HepG2 (cell line): ENCODE results near the gene DNMT3B. TPM values are rescaled to one million over a fixed set of nuclear protein-coding genes. Genes with fewer than 3 reads are reported as not detected.

Experiments used
- AGO1 ChIP-seq: fragments of 200-400 bp; formaldehyde crosslinking; IDR thresholded peaks from 2 replicates; pipeline ENCODE4 v1.6.1; 2017; ENCODE audit warnings: mild to moderate bottlenecking, low read depth, low read length, moderate library complexity; ENCODE audit not compliant: poor library complexity, severe bottlenecking
- ARID4A ChIP-seq: sonication (generic); formaldehyde crosslinking; IDR thresholded peaks from 2 replicates; pipeline ENCODE4 v1.5.0; 2020; ENCODE audit warnings: mild to moderate bottlenecking, missing genetic modification reagents, borderline replicate concordance
- ETS1 ChIP-seq: sonication (generic); formaldehyde crosslinking; IDR thresholded peaks from 2 replicates; pipeline ENCODE4 v1.4.0; 2020; ENCODE audit warnings: missing genetic modification reagents
- FOXA3 ChIP-seq: IDR thresholded peaks from 2 replicates; pipeline ENCODE4 v1.6.1; 2016; ENCODE audit warnings: missing genetic modification reagents, missing compliant biosample characterization
- FOXC1 ChIP-seq: sonication (generic); formaldehyde crosslinking; IDR thresholded peaks from 2 replicates; pipeline ENCODE4 v1.8.0; 2022; ENCODE audit warnings: mild to moderate bottlenecking, missing genetic modification reagents, borderline replicate concordance
- HMGA1 ChIP-seq: sonication (generic); formaldehyde crosslinking; conservative IDR thresholded peaks from 2 replicates; pipeline ENCODE4 v1.4.0; 2020; ENCODE audit warnings: missing genetic modification reagents
- IRX3 ChIP-seq: sonication (generic); formaldehyde crosslinking; IDR thresholded peaks from 2 replicates; pipeline ENCODE4 v1.8.1; 2023; ENCODE audit warnings: mild to moderate bottlenecking, low read depth, missing genetic modification reagents, borderline replicate concordance
- MAF1 ChIP-seq: sonication (generic); formaldehyde crosslinking; IDR thresholded peaks from 2 replicates; pipeline ENCODE4 v1.5.0; 2020; ENCODE audit warnings: missing genetic modification reagents, borderline replicate concordance
- MED1 ChIP-seq: sonication (generic); formaldehyde crosslinking; IDR thresholded peaks from 2 replicates; pipeline ENCODE4 v1.4.0; 2020; ENCODE audit warnings: missing genetic modification reagents
- MTERF4 ChIP-seq: sonication (generic); formaldehyde crosslinking; IDR thresholded peaks from 2 replicates; pipeline ENCODE4 v1.8.0; 2023; ENCODE audit warnings: mild to moderate bottlenecking, missing genetic modification reagents
- MZF1 ChIP-seq: sonication (generic); formaldehyde crosslinking; IDR thresholded peaks from 2 replicates; pipeline ENCODE4 v1.8.1; 2023; ENCODE audit warnings: mild to moderate bottlenecking, missing genetic modification reagents, borderline replicate concordance
- NCOA2 ChIP-seq: sonication (generic); formaldehyde crosslinking; IDR thresholded peaks from 2 replicates; pipeline ENCODE4 v1.8.0; 2022; ENCODE audit warnings: inconsistent platforms
- NFRKB ChIP-seq: fragments of 450-650 bp; IDR thresholded peaks from 2 replicates; pipeline ENCODE4 v1.6.1; 2017
- PAX8 ChIP-seq: sonication (generic); formaldehyde crosslinking; IDR thresholded peaks from 2 replicates; pipeline ENCODE4 v1.8.0; 2022; ENCODE audit warnings: mild to moderate bottlenecking, missing genetic modification reagents, borderline replicate concordance
- SNAPC5 ChIP-seq: sonication (generic); formaldehyde crosslinking; IDR thresholded peaks from 2 replicates; pipeline ENCODE4 v1.8.1; 2023; ENCODE audit warnings: mild to moderate bottlenecking, missing genetic modification reagents, borderline replicate concordance
- THYN1 ChIP-seq: sonication (generic); formaldehyde crosslinking; IDR thresholded peaks from 2 replicates; pipeline ENCODE4 v1.8.1; 2023; ENCODE audit warnings: low read depth, mild to moderate bottlenecking, moderate library complexity, missing genetic modification reagents, borderline replicate concordance
- ZNF598 ChIP-seq: sonication (generic); formaldehyde crosslinking; IDR thresholded peaks from 2 replicates; pipeline ENCODE4 v1.5.1; 2020; ENCODE audit warnings: mild to moderate bottlenecking, missing genetic modification reagents, borderline replicate concordance
- ZNF619 ChIP-seq: sonication (generic); formaldehyde crosslinking; IDR thresholded peaks from 2 replicates; pipeline ENCODE4 v1.4.0; 2020; ENCODE audit warnings: mild to moderate bottlenecking, missing genetic modification reagents
- ZNF639 ChIP-seq: conservative IDR thresholded peaks from 2 replicates; pipeline ENCODE4 v1.6.1; 2018; ENCODE audit warnings: missing genetic modification reagents
- ZNF879 ChIP-seq: sonication (generic); formaldehyde crosslinking; IDR thresholded peaks from 2 replicates; pipeline ENCODE4 v1.8.1; 2023; ENCODE audit warnings: missing genetic modification reagents
- polyA plus RNA-seq, 8 experiments: library from polyadenylated mRNA; depleted of rRNA in 3 of 8; stranded (reverse) in 7 of 8; unstranded in 1 of 8; fragments of >200 nt; fragmentation: Illumina TruSeq in 4 of 8; extraction: Trizol in 4 of 8; gene quantifications; 2 replicates each; pipeline versions ENCODE4 v1.2.1 to v1.2.3, GENCODE V29; 2011 to 2016; ENCODE audit warnings: low read depth in 4 of 8, missing spikeins in 1 of 8, mixed read lengths in 1 of 8; ENCODE audit not compliant: insufficient read depth in 1 of 8
- total RNA-seq, 5 experiments: library from RNA; depleted of rRNA; stranded (reverse); fragments of >200 nt; fragmentation: Illumina TruSeq; extraction: Trizol; gene quantifications; 2 replicates each; pipeline ENCODE4 v1.2.3, GENCODE V29; 2016; ENCODE audit warnings: low read depth in 1 of 5

DNMT3B gene
- total and polyA plus RNA-seq, 2 of the 13 experiments (the other 11 are each of a cell fraction or from before 2014, with no cell fraction given): 3.8 to 13.9 TPM

- TF ChIP-seq FOXC1 (CRISPR knock-in tag) (peak; percentile 81; the same call in 1 of the 2 replicates), ZNF879 (no peak; the same call in 1 of the 2 replicates), ETS1 (CRISPR knock-in tag) (no peak), IRX3 (CRISPR knock-in tag) (0 out of 2 replicates have a peak, but pooled peaks have one; percentile 60), ZNF598 (CRISPR knock-in tag) (peak; percentile 87; the same call in 1 of the 2 replicates), AGO1 (no peak), FOXA3 (CRISPR knock-in tag) (peak; percentile 30; the same call in 1 of the 2 replicates), ZNF639 (CRISPR knock-in tag) (peak; percentile 24; the same call in 1 of the 2 replicates), MED1 (CRISPR knock-in tag) (peak; percentile 48; the same call in 1 of the 2 replicates), ZNF619 (CRISPR knock-in tag) (peak; percentile 98), MAF1 (CRISPR knock-in tag) (no peak), SNAPC5 (0 out of 2 replicates have a peak, but pooled peaks have one; percentile 72), ARID4A (CRISPR knock-in tag) (peak; percentile 95), NFRKB (no peak), HMGA1 (CRISPR knock-in tag) (no peak), NCOA2 (peak; percentile 56; the same call in 1 of the 2 replicates), MTERF4 (CRISPR knock-in tag) (no peak), MZF1 (CRISPR knock-in tag) (peak; percentile 84; the same call in 1 of the 2 replicates), PAX8 (CRISPR knock-in tag) (peak; percentile 64; the same call in 1 of the 2 replicates), THYN1 (CRISPR knock-in tag) (0 out of 2 replicates have a peak, but pooled peaks have one; percentile 59)
Observed at GRCh38 chr20:32819992-32820697, 58.0 kb downstream of the DNMT3B start (continued).
